OCI-LY3 (cell line): ENCODE data around the gene CNIH2.

Experiments used
- EZH2phosphoT487 ChIP-seq: fragments of 200-600 bp; shearing (Covaris generic); IDR thresholded peaks from 2 replicates; pipeline ENCODE4 v1.6.1; 2018; ENCODE audit warnings: antibody characterized with exemption, mixed run types, low read depth
- TF ChIP-seq, protein P1 (sequence below): fragments of 200-600, 300-600 bp; sonication (generic); IDR thresholded peaks from 2 replicates; pipeline ENCODE4 v1.5.1; 2014; ENCODE audit warnings: antibody characterized with exemption, low read length, low read depth

GRCh38 chr11:66317723-66318599 is 40.0 kb downstream of the CNIH2 start:
- TF ChIP-seq, protein P1, sequence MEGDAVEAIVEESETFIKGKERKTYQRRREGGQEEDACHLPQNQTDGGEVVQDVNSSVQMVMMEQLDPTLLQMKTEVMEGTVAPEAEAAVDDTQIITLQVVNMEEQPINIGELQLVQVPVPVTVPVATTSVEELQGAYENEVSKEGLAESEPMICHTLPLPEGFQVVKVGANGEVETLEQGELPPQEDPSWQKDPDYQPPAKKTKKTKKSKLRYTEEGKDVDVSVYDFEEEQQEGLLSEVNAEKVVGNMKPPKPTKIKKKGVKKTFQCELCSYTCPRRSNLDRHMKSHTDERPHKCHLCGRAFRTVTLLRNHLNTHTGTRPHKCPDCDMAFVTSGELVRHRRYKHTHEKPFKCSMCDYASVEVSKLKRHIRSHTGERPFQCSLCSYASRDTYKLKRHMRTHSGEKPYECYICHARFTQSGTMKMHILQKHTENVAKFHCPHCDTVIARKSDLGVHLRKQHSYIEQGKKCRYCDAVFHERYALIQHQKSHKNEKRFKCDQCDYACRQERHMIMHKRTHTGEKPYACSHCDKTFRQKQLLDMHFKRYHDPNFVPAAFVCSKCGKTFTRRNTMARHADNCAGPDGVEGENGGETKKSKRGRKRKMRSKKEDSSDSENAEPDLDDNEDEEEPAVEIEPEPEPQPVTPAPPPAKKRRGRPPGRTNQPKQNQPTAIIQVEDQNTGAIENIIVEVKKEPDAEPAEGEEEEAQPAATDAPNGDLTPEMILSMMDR = no peak
- no peak for TF ChIP-seq EZH2phosphoT487
